Tibial artery (tissue), 4 donors: ENCODE results near the gene CACNB1.

Experiments
- DNase-seq, 2 donors: peaks; one replicate each; pipeline ENCODE4 v3.0.0-alpha.2; 2019
- H3K27ac ChIP-seq, 2 donors: fragments of 200-600 bp; sonication (generic) in 1 of 2; 1 replicate in 1 of 2; 2 replicates in 1 of 2; pipeline ENCODE4 v1.5.1; 2018 to 2019; ENCODE audit warnings: mild to moderate bottlenecking in 1 of 2
- H3K27me3 ChIP-seq, 2 donors: fragments of 200-600 bp; sonication (generic) in 1 of 2; one replicate each; pipeline versions ENCODE4 v1.5.1 to v1.6.0; 2016 to 2019
- H3K36me3 ChIP-seq, 3 donors: fragments of 200-600 bp; sonication (generic) in 2 of 3; one replicate each; pipeline ENCODE4 v1.5.1; 2016 to 2019; ENCODE audit warnings: mild to moderate bottlenecking in 2 of 3
- H3K4me1 ChIP-seq, 4 donors: fragments of 200-600 bp; sonication (generic) in 2 of 4; 1 replicate in 3 of 4; 2 replicates in 1 of 4; pipeline ENCODE4 v1.5.1; 2016 to 2019
- H3K4me3 ChIP-seq, 2 donors: fragments of 200-600 bp; sonication (generic) in 1 of 2; 1 replicate in 1 of 2; 2 replicates in 1 of 2; pipeline ENCODE4 v1.5.1; 2018 to 2019; ENCODE audit warnings: mild to moderate bottlenecking in 2 of 2
- H3K9me3 ChIP-seq, 3 donors: fragments of 200-600 bp; sonication (generic) in 1 of 3; one replicate each; pipeline ENCODE4 v1.5.1; 2016 to 2019
- CTCF ChIP-seq, 2 experiments: fragments of 200-600 bp in 1 of 2; fragments of 450-650 bp in 1 of 2; IDR thresholded peaks; one replicate each; pipeline ENCODE4 v1.5.1; 2017 to 2019; ENCODE audit warnings: antibody characterized with exemption in 2 of 2, mild to moderate bottlenecking in 1 of 2, moderate library complexity in 1 of 2
- intact Hi-C: fragments of 100-400 bp; cut with DNase I; formaldehyde crosslinking; loops from one replicate; pipeline ENCODE4 v1.15.0; 2023; ENCODE audit warnings: low total_unique reads

Gene CACNB1

GRCh38 chr17:39144416-39144840 lies 53.0 kb downstream of the CACNB1 start:
- H3K27me3 ChIP-seq, result peaks cover 0 to 3% of the 10 kb centered on the region in 2 donors
- no peak for TF ChIP-seq CTCF (IDR thresholded peaks at IDR 0.05)
- peak; percentile 86 to 88 for DNase-seq
- H3K4me1 ChIP-seq, result peaks cover 0 to 6% (median 0%) of the 10 kb centered on the region in 4 donors
- no peak overlapping the region for H3K4me3 ChIP-seq
- intact Hi-C loops, result loop anchor here (10.0 kb wide), 1 partner anchor 80 kb away; no protein-coding TSS in a partner anchor
- H3K36me3 ChIP-seq, result no peaks in the 10 kb centered on the region
- peak overlapping the region in 1 of 2 donors; percentile 46 for H3K27ac ChIP-seq
- H3K9me3 ChIP-seq, result no peaks in the 10 kb centered on the region

GRCh38 chr17:39143552-39144093 lies 53.8 kb downstream of the CACNB1 start:
- no peaks in the 10 kb centered on the region for H3K9me3 ChIP-seq
- H3K36me3 ChIP-seq, result no peaks in the 10 kb centered on the region
- no peak for TF ChIP-seq CTCF (IDR thresholded peaks at IDR 0.05)
- peak overlapping the region in 1 of 2 donors; percentile 46 for H3K27ac ChIP-seq
- peaks cover 0 to 6% (median 0%) of the 10 kb centered on the region in 4 donors for H3K4me1 ChIP-seq
- peaks cover 0 to 3% of the 10 kb centered on the region in 2 donors for H3K27me3 ChIP-seq
- no peak overlapping the region for H3K4me3 ChIP-seq
- DNase-seq, result peak in 1 of 2 donors; percentile 70
- intact Hi-C loops, result loop anchor here (10.0 kb wide), 1 partner anchor 79 kb away; no protein-coding TSS in a partner anchor

GRCh38 chr17:39141915-39142664 lies 55.4 kb downstream of the CACNB1 start:
- Histone ChIP-seq H3K27ac (no peak overlapping the region), H3K4me1 (peaks cover 0 to 6% (median 0%) of the 10 kb centered on the region in 4 donors), H3K36me3 (no peaks in the 10 kb centered on the region), H3K27me3 (peaks cover 0 to 3% of the 10 kb centered on the region in 2 donors), H3K9me3 (no peaks in the 10 kb centered on the region), H3K4me3 (no peak overlapping the region)
- intact Hi-C loops, result loop anchor here (10.0 kb wide), 1 partner anchor 77 kb away; no protein-coding TSS in a partner anchor
- TF ChIP-seq CTCF (IDR thresholded peaks at IDR 0.05), result no peak
- no peak for DNase-seq

- H3K4me3 ChIP-seq, result no peak overlapping the region
- no peak overlapping the region for H3K27ac ChIP-seq
- H3K36me3 ChIP-seq, result no peaks in the 10 kb centered on the region
- no peak for TF ChIP-seq CTCF (IDR thresholded peaks at IDR 0.05)
- intact Hi-C loops, result loop anchor here (10.0 kb wide), 1 partner anchor 76 kb away; no protein-coding TSS in a partner anchor
- no peaks in the 10 kb centered on the region for H3K9me3 ChIP-seq
- peaks cover 0 to 3% of the 10 kb centered on the region in 2 donors for H3K27me3 ChIP-seq
- H3K4me1 ChIP-seq, result peaks cover 0 to 6% (median 0%) of the 10 kb centered on the region in 4 donors
- DNase-seq, result no peak
Observed at GRCh38 chr17:39141294-39141693, 56.2 kb downstream of the CACNB1 start.

GRCh38 chr17:39139561-39139960 lies 57.9 kb downstream of the CACNB1 start:
- intact Hi-C loops, result no loop called here
- Histone ChIP-seq H3K9me3 (no peaks in the 10 kb centered on the region), H3K4me3 (no peak overlapping the region), H3K27ac (no peak overlapping the region), H3K36me3 (no peaks in the 10 kb centered on the region), H3K4me1 (peaks cover 0 to 6% (median 0%) of the 10 kb centered on the region in 4 donors), H3K27me3 (peaks cover 0 to 3% of the 10 kb centered on the region in 2 donors)
- no peak for DNase-seq
- TF ChIP-seq CTCF (IDR thresholded peaks at IDR 0.05), result no peak
